ENCODE data around the gene LRRC18.

The LRRC18 gene

DNA sequence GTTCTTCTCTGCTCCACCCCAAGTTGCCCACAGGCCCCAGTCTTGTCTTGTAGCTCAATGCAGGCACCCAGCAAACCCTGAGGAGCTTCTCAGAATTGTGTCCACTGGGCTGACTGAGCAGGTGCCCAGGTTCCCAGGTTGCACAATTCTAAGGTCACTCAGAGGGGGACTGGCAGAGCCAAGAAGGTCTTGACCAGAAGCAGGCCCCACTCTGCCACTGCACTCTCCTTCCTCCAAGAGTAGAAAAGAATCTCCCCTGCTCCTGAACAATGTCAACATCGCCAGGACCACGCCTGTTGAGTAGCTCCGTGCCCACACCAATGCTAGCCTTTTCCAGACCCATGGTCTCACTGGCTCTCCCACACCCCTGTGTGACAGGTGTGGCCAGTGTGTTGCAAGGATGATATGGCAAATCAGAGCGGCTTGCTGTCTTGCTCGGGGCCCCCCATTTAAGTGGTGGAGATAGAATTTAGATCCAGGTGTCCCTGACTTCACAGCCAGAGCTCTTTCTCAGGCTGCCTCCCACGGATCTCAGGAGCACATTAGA lies 577 bp downstream of the LRRC18 start:
- Histone ChIP-seq H3K4me1 (ENCODE audit: insufficient read depth, low read length) (no peaks in the 10 kb centered on the region), H3K9ac (ENCODE audit: low read depth, low read length) (no peak overlapping the region), H3K36me3 (ENCODE audit: insufficient read depth, low read length) (no peaks in the 10 kb centered on the region), H3K9me3 (ENCODE audit: control insufficient read depth, insufficient read depth, low read length) (no peaks in the 10 kb centered on the region)

DNA sequence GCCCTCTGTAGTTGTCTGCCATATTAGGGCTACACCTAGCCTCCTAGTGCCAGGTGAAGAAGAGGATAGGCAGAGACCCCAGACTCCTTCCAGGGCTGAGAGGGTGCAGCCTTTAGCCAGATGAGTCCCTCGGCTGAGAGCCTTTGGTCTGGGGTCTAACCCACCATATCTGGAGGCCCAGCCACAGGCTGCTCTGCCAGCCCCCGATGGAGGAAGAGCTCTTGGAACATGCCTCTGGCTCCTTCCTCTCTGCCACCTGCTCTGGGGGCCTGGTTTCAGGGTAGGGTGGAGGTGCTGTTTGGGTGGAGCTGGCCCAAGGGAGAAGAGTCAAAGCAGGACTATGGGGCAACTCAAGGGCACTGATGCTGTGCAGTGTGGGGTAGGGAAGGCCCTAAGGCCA lies 1.4 kb downstream of the LRRC18 start:
- H3K9me3 ChIP-seq (ENCODE audit: control insufficient read depth, insufficient read depth, low read length) = no peaks in the 10 kb centered on the region
- no peaks in the 10 kb centered on the region for H3K36me3 ChIP-seq (ENCODE audit: insufficient read depth, low read length)
- H3K4me1 ChIP-seq (ENCODE audit: insufficient read depth, low read length) = no peaks in the 10 kb centered on the region
- no peak overlapping the region for H3K9ac ChIP-seq (ENCODE audit: low read depth, low read length)

DNA sequence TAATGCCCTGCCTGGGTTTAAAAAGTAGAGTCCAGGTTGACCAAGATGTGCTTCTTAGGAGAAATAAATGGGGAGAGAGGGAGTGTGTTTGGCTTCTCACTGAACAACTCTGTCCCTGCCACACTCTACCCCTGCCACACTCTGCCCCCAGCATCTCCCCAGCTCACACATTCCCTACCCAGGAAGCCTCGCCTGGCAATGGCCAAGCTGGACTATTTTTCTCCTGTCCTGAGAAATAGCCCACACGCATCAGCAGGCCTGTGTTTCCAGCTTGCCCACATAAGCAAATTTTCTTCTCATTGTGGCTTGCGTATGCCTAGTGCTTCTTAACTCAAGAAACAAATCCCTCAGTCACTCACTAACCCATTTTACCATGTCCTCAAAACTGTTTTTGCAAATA lies 1.8 kb downstream of the LRRC18 start:
- Histone ChIP-seq H3K9me3 (ENCODE audit: control insufficient read depth, insufficient read depth, low read length) (no peaks in the 10 kb centered on the region), H3K36me3 (ENCODE audit: insufficient read depth, low read length) (no peaks in the 10 kb centered on the region), H3K4me1 (ENCODE audit: insufficient read depth, low read length) (no peaks in the 10 kb centered on the region), H3K9ac (ENCODE audit: low read depth, low read length) (no peak overlapping the region)

DNA sequence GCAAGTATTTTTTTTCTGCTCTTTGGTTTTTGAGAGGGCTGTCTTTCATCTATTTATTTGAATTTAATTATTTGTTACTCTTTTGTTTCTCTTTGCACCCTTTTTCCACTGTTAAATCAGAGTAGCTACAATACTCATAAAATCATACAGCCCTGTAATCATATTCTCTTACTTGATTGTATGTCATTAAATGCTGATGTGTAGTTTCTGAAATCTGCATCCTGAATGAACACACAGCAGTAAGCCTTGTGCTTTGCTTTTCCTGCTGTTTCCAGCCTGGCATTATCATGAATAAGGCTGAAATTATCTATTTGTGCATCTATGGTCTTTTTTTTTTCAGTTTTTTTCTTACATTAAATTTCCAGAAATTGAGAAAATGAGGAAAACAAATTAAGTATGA lies 4.1 kb downstream of the LRRC18 start:
- Histone ChIP-seq H3K4me1 (ENCODE audit: insufficient read depth, low read length) (0 out of 2 replicates have a peak, but pooled peaks cover 4% of the 10 kb centered on the region), H3K9ac (ENCODE audit: low read depth, low read length) (no peak overlapping the region), H3K36me3 (ENCODE audit: insufficient read depth, low read length) (no peaks in the 10 kb centered on the region), H3K9me3 (ENCODE audit: control insufficient read depth, insufficient read depth, low read length) (no peaks in the 10 kb centered on the region)

DNA sequence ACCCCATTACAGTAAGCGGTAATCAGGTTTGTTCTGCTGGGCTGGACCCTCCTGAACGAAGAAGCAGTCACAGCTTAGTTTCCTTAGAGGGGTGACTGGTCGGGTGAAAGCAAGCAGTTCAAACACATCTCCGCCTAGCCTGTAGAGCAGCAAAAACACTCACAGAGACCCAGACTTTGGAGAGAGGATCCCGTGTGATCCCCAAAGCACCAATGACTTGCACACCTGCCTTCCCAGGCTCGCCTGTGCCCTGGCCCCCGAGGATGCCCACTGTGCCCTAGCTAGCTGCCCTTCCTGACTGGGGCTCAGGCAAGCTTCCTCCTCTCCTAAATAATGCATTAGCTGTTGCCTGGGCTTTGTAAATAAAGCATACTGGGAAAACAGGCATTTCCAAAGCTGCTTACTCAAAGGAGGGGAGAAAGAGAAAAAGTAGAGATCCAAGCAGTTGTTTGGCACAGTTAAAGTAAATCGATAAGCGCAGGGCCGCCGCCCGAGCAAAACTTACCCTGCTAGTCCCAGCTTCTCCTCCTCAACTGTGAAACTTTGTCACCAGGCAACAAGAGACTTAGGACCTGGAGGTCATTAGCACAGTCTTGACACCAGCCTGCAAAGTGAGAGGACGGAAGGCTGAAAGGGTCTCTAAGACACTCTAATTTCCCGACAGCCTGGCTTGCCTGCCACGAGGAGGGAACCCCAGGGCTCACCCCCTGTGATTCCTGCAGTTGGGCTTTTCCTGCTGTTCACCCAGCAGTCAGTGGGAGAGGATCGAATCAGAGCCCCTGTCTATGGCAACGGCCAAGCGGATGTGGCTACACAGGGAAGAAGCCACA lies 4.8 kb downstream of the LRRC18 start:
- Histone ChIP-seq H3K36me3 (ENCODE audit: insufficient read depth, low read length) (no peaks in the 10 kb centered on the region), H3K9me3 (ENCODE audit: control insufficient read depth, insufficient read depth, low read length) (no peaks in the 10 kb centered on the region), H3K4me1 (ENCODE audit: insufficient read depth, low read length) (0 out of 2 replicates have a peak, but pooled peaks cover 4% of the 10 kb centered on the region), H3K9ac (ENCODE audit: low read depth, low read length) (no peak overlapping the region)

DNA sequence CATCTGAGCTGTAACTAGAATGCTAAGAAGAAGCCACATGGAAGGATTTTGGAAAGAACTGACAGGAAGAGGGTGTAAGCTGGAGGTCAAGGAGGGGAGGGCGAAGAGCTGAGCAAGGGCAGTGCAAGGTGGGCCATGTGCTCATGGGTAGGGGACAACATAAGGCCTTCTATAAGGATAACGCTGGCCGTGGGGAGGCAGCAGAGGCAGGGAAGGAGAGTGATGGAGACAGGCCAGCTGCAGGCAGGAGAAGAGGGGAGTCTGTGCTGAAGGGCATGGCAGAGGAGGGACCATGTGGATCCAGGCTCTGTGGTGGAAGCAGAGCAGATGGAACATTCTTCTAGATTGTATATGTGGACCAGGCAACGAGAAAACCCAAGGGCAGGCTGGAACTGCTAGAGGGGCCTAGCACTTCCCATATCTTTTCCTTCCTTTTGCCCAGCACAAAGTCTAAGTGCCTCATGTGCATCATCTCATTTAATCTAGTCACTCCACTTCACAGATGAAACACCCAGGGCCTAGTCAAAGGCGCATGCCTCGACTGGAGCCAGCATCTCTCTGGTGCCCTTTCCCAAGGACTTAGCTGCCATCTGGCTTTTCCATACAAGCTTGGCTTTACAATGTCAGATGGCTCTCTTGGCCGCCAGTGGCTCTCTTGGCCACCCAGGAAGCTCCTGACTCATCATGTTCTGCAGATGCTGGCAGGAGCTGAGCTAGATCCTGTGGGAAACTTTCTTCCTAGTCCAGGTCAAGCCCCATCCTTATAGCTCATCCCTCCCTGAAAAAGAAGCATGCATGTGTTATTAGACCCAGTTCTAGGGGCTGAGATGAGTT lies 6.6 kb downstream of the LRRC18 start:
- no peaks in the 10 kb centered on the region for H3K9me3 ChIP-seq (ENCODE audit: control insufficient read depth, insufficient read depth, low read length)
- H3K9ac ChIP-seq (ENCODE audit: low read depth, low read length) = no peak overlapping the region
- 0 out of 2 replicates have a peak, but pooled peaks cover 4% of the 10 kb centered on the region for H3K4me1 ChIP-seq (ENCODE audit: insufficient read depth, low read length)
- no peaks in the 10 kb centered on the region for H3K36me3 ChIP-seq (ENCODE audit: insufficient read depth, low read length)

DNA sequence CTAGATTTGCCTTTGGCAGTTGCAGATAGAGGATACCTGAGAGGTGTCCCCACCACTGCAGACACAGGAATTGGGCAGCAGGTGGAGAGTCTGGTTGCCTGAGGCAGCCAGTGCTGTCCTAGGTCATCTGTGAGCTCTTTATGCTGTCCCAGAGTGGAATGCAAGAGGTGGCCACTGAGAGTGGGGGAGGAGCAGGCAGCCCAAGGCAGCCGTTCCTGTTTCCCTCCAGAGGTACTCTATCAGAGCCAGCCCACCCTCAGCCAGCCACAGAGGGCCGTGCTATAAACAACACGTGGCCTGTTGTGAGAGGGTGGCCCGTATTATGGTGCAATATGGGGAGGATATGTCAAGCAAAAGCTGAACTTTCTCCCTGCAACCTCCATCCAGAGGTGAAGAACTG lies 8.5 kb downstream of the LRRC18 start:
- Histone ChIP-seq H3K9ac (ENCODE audit: low read depth, low read length) (no peak overlapping the region), H3K36me3 (ENCODE audit: insufficient read depth, low read length) (no peaks in the 10 kb centered on the region), H3K9me3 (ENCODE audit: control insufficient read depth, insufficient read depth, low read length) (no peaks in the 10 kb centered on the region), H3K4me1 (ENCODE audit: insufficient read depth, low read length) (0 out of 2 replicates have a peak, but pooled peaks cover 4% of the 10 kb centered on the region)

DNA sequence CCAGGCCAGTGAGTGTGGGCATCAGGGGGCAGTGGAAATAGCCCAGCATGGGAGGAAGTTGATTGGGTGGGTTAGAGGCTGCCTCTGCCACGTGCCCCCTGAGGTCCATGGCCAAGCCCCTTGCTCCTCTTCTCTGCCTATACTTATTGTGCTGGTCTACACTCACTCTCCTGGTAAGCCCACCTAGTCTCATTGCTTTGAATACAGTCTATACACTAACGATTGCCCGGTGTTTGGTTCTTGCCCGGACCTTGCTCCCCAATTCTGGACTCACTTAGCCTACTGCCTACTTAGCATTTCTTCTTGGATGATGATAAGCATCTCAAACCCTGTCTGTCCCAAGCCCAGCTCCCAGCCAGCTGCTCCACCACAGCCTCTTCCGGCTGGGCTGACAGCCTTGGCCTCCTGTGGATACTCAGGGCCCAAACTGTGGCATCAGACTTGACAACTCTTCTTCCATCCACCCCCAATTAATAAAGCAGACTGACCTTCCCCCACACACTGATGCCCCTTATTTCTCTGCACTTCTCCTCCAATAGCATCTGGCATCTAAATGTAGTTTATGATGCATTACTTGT lies 10.1 kb downstream of the LRRC18 start:
- H3K36me3 ChIP-seq (ENCODE audit: insufficient read depth, low read length) = no peaks in the 10 kb centered on the region
- H3K9ac ChIP-seq (ENCODE audit: low read depth, low read length) = no peak overlapping the region
- 0 out of 2 replicates have a peak, but pooled peaks cover 4% of the 10 kb centered on the region for H3K4me1 ChIP-seq (ENCODE audit: insufficient read depth, low read length)
- H3K9me3 ChIP-seq (ENCODE audit: control insufficient read depth, insufficient read depth, low read length) = no peaks in the 10 kb centered on the region

DNA sequence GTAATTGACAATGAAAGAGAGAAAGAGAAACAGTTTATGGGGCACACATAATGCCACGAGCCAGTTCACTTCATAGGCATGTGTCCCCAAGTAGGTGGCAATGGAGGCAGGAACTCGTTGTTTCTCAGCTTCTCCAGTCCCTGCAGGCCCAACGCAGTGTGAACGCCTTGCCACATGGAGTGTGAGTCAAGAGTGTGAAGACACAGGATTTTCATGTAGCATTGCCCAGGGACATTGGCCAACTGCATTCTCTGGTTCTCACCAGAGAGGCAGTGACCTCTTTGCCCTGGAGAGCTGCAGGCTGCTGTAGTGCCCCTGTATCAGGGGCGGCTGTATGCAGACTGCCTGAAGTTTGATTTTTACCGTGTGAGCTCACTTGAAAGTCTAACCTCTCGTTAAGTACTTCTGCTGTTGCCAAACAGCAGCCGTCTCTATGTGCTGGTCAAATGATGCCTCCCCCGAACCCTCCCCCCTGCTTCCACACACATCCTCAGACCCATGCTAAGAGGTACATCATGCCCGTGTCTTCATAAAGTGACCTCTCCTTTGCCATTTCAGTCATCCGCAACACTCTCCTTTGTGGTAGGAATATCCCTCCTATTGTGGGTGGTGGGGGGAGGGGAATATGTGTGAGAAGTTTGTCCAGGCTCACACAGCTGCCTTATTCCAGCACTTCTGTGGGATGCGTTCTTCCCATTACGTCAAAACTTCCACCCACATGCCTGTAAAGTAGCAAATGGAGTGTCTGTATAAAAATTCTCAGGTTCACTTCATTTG lies 12.7 kb downstream of the LRRC18 start:
- 0 out of 2 replicates have a peak, but pooled peaks cover 4% of the 10 kb centered on the region for H3K4me1 ChIP-seq (ENCODE audit: insufficient read depth, low read length)
- H3K36me3 ChIP-seq (ENCODE audit: insufficient read depth, low read length) = no peaks in the 10 kb centered on the region
- no peaks in the 10 kb centered on the region for H3K9me3 ChIP-seq (ENCODE audit: control insufficient read depth, insufficient read depth, low read length)
- no peak overlapping the region for H3K9ac ChIP-seq (ENCODE audit: low read depth, low read length)

DNA sequence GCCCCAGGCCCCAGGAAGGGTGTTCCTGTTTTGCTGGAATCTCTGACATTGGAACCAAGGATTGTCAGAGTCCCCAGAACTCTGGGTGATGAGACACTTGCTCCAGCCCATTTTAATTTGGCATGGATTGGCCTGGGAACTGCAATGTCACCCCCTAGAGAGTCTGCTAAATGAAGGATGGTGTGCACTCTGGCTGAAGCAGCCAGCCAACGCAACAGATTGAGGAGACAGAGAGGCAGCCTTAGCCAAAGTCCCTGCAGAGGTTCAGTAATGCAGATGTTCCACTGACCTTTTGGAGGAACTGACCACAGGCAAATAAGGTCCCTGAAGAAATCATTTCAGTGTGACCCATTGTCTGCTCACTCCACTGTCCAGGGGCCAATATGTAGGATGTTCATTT lies 13.4 kb downstream of the LRRC18 start:
- no peaks in the 10 kb centered on the region for H3K9me3 ChIP-seq (ENCODE audit: control insufficient read depth, insufficient read depth, low read length)
- 0 out of 2 replicates have a peak, but pooled peaks cover 4% of the 10 kb centered on the region for H3K4me1 ChIP-seq (ENCODE audit: insufficient read depth, low read length)
- no peak overlapping the region for H3K9ac ChIP-seq (ENCODE audit: low read depth, low read length)
- H3K36me3 ChIP-seq (ENCODE audit: insufficient read depth, low read length) = no peaks in the 10 kb centered on the region

DNA sequence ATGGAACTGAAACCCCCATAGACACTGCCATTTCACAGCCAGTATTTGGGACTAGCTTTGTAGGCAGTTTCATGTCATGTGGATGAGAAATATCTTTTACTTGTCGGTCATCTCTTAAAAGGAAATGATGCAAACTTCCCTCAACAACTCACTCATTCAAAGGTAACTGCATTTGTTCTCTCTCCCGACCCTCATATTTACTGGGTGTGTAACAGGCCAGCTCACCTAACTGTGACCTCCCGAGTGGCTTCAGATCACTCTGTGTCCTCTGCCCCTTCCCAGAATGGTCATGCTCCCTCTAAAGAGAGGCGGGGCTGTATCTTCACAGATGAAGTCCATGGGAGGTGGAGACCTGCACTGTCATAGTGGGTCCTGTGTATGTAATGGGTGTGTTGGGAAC lies 14.7 kb downstream of the LRRC18 start:
- H3K4me1 ChIP-seq (ENCODE audit: insufficient read depth, low read length) = no peaks in the 10 kb centered on the region
- no peak overlapping the region for H3K9ac ChIP-seq (ENCODE audit: low read depth, low read length)
- no peaks in the 10 kb centered on the region for H3K36me3 ChIP-seq (ENCODE audit: insufficient read depth, low read length)
- no peaks in the 10 kb centered on the region for H3K9me3 ChIP-seq (ENCODE audit: control insufficient read depth, insufficient read depth, low read length)

DNA sequence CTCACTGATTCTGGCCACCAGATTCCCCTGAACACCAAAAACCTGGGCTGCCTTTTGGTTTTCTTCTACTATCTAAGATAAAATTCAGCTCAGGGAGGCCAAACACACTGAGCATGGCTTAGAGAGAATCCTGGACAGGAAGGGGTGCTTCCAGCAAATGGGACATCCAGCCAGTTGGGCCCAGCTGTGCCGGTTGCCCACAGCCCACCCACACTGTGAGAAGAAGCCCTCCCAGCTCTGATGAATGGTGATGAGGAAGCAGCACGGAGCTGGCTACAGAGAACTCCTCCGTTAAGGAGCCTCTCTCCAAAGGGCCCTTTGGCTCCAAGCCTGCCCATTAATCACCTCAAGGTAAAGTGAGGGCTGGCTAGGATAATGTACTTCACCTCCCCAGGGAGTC lies 15.9 kb downstream of the LRRC18 start:
- no peaks in the 10 kb centered on the region for H3K4me1 ChIP-seq (ENCODE audit: insufficient read depth, low read length)
- H3K36me3 ChIP-seq (ENCODE audit: insufficient read depth, low read length) = no peaks in the 10 kb centered on the region
- no peak overlapping the region for H3K9ac ChIP-seq (ENCODE audit: low read depth, low read length)
- no peaks in the 10 kb centered on the region for H3K9me3 ChIP-seq (ENCODE audit: control insufficient read depth, insufficient read depth, low read length)

DNA sequence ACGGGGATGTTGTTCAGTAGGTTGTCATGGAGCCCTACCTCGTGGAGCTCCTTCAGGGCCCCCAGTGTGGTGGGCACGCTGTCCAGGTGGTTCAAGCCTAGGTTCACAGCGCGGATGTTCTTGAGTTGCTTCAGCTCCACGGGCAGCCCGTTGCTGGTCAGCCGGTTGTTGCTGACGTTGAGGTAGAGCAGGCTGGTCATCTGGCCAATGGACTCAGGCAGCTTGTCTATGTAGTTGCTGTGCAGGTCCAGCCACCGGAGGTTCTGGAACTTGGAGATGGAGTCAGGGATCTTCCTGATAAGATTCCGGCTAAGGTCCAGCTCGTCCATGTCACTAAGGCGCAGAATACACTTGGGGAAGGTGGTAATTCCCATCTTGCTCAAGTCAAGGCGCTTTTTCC lies 26.0 kb downstream of the LRRC18 start:
- no peaks in the 10 kb centered on the region for H3K36me3 ChIP-seq (ENCODE audit: insufficient read depth, low read length)
- H3K4me1 ChIP-seq (ENCODE audit: insufficient read depth, low read length) = no peaks in the 10 kb centered on the region
- H3K9ac ChIP-seq (ENCODE audit: low read depth, low read length) = no peak overlapping the region
- H3K9me3 ChIP-seq (ENCODE audit: control insufficient read depth, insufficient read depth, low read length) = no peaks in the 10 kb centered on the region

DNA sequence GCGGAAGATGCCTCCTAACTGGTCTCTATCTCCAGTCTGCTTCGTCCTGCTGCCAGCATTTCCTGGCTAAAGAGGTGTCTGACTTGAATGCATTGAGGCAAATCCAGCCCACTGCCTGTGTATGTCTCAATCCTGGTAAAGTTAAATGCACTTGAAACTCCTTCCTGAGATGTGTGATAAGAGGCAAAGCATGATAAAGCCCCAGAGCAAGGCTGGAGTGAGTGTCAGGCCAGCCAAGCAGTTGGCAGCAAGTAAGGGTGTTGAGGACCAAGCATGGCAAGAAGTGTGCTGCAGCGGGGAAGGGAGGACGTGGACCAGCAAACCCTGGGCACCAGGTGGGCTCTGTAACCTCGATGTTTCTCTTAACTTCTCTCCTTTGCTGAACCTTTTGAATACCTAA lies 29.1 kb downstream of the LRRC18 start:
- H3K36me3 ChIP-seq (ENCODE audit: insufficient read depth, low read length) = no peaks in the 10 kb centered on the region
- no peaks in the 10 kb centered on the region for H3K9me3 ChIP-seq (ENCODE audit: control insufficient read depth, insufficient read depth, low read length)
- no peak overlapping the region for H3K9ac ChIP-seq (ENCODE audit: low read depth, low read length)
- H3K4me1 ChIP-seq (ENCODE audit: insufficient read depth, low read length) = no peaks in the 10 kb centered on the region
